B cell (primary cell): Measurements from ENCODE around the gene AEBP2. TPM values are rescaled to one million over a fixed set of nuclear protein-coding genes. Genes with fewer than 3 reads are reported as not detected.
"Not testable (repeated sequence)": the region's sequence is repeated elsewhere in the genome, so short reads cannot be mapped to it uniquely, and the experiment has no call there.

Experiments used
- ATAC-seq: fragments of 200-7000 bp; cut with Tn5 transposase; one replicate; pipeline ENCODE4 v1.10.0; 2021; ENCODE audit warnings: low read depth, mild to moderate bottlenecking, moderate number of reproducible peaks, moderate library complexity
- CTCF ChIA-PET: fragments of 350-600 bp; sonication (Branson Sonifier 250); formaldehyde crosslinking; loops from one replicate; lab custom pipeline; 2021; ENCODE audit warnings: antibody characterized with exemption, inconsistent platforms; lab: Charles Lee
- POLR2A ChIA-PET: fragments of 350-600 bp; sonication (Branson Sonifier 250); formaldehyde crosslinking; loops from one replicate; lab custom pipeline; 2021; ENCODE audit warnings: antibody characterized with exemption; lab: Charles Lee
- DNase-seq: peaks from one replicate; pipeline ENCODE4 v3.0.0; 2013
- H2AFZ ChIP-seq: 2 replicates; pipeline ENCODE4 v1.6.1; 2012; ENCODE audit warnings: mild to moderate bottlenecking, low read depth, low read length; ENCODE audit not compliant: insufficient read depth, poor library complexity, severe bottlenecking
- H3K27ac ChIP-seq, 2 donors: 1 replicate in 1 of 2; 2 replicates in 1 of 2; pipeline ENCODE4 v1.5.1; 2012 to 2013; ENCODE audit warnings: low read length in 2 of 2, mild to moderate bottlenecking in 2 of 2, moderate library complexity in 1 of 2
- H3K27me3 ChIP-seq, 4 experiments: fragments of 200-600 bp in 1 of 4; sonication (generic) in 1 of 4; replicated peaks in 1 of 4; 1 replicate in 2 of 4; 2 replicates in 2 of 4; pipeline versions ENCODE4 v1.6.1 to v1.7.0; 2013 to 2016; ENCODE audit warnings: low read length in 3 of 4, mild to moderate bottlenecking in 2 of 4, mixed read lengths in 1 of 4, moderate library complexity in 1 of 4; ENCODE audit not compliant: insufficient read depth in 4 of 4, control insufficient read depth in 3 of 4; ENCODE audit errors: control extremely low read depth in 1 of 4
- H3K36me3 ChIP-seq, 2 experiments: replicated peaks in 1 of 2; 1 replicate in 1 of 2; 2 replicates in 1 of 2; pipeline versions ENCODE4 v1.6.1 to v1.7.1; 2013; ENCODE audit warnings: low read length in 1 of 2; ENCODE audit not compliant: insufficient read depth in 2 of 2, control insufficient read depth in 1 of 2; ENCODE audit errors: control extremely low read depth in 1 of 2, extremely low read depth in 1 of 2
- H3K4me1 ChIP-seq, 2 donors: fragments of 200-600 bp in 1 of 2; sonication (generic) in 1 of 2; 1 replicate in 1 of 2; 2 replicates in 1 of 2; pipeline versions ENCODE4 v1.5.1 to v1.6.1; 2013 to 2017; ENCODE audit warnings: low read length in 2 of 2; ENCODE audit not compliant: control insufficient read depth in 2 of 2, insufficient read depth in 2 of 2
- H3K4me2 ChIP-seq: replicated peaks from 2 replicates; pipeline ENCODE3; 2012; ENCODE audit warnings: mild to moderate bottlenecking, low read depth, low read length; ENCODE audit not compliant: poor library complexity, severe bottlenecking
- H3K4me3 ChIP-seq, 5 experiments: fragments of 200-600 bp in 1 of 5; sonication (generic) in 1 of 5; 1 replicate in 3 of 5; 2 replicates in 2 of 5; pipeline versions ENCODE4 v1.5.1 to v1.7.0; 2011 to 2016; ENCODE audit warnings: low read length in 4 of 5, mild to moderate bottlenecking in 4 of 5, low read depth in 2 of 5, control low read depth in 1 of 5, moderate library complexity in 1 of 5; ENCODE audit not compliant: insufficient read depth in 1 of 5; ENCODE audit errors: control extremely low read depth in 1 of 5, extremely low read depth in 1 of 5
- H3K79me2 ChIP-seq: fragments of 200-600 bp; sonication (generic); one replicate; pipeline ENCODE4 v1.6.0; 2016; ENCODE audit warnings: low read length; ENCODE audit not compliant: control insufficient read depth, insufficient read depth
- H3K9ac ChIP-seq: fragments of 200-600 bp; sonication (generic); 2 replicates; pipeline ENCODE4 v1.6.1; 2017; ENCODE audit warnings: mild to moderate bottlenecking, low read length, moderate library complexity
- H3K9me3 ChIP-seq, 3 donors: one replicate each; pipeline versions ENCODE4 v1.6.1 to v1.7.1; 2013; ENCODE audit warnings: low read length in 2 of 3; ENCODE audit not compliant: control insufficient read depth in 2 of 3, insufficient read depth in 1 of 3; ENCODE audit errors: control extremely low read depth in 1 of 3
- H4K20me1 ChIP-seq: 2 replicates; pipeline ENCODE4 v1.6.0; 2012; ENCODE audit warnings: mild to moderate bottlenecking, low read length; ENCODE audit not compliant: insufficient read depth, control insufficient read depth, poor library complexity, severe bottlenecking
- H3K27ac Mint-ChIP-seq: one replicate; pipeline ENCODE4 v1.8.0; 2021; ENCODE audit warnings: mixed read lengths
- H3K27me3 Mint-ChIP-seq: one replicate; pipeline ENCODE4 v1.8.0; 2021; ENCODE audit warnings: mixed read lengths
- H3K4me1 Mint-ChIP-seq: one replicate; pipeline ENCODE4 v1.8.0; 2021; ENCODE audit warnings: mixed read lengths
- H3K4me3 Mint-ChIP-seq: one replicate; pipeline ENCODE4 v1.8.0; 2021; ENCODE audit warnings: mixed read lengths
- H3K9me3 Mint-ChIP-seq: one replicate; pipeline ENCODE4 v1.8.0; 2022; ENCODE audit warnings: mixed read lengths; ENCODE audit not compliant: insufficient read depth
- CTCF ChIP-seq: fragments of 200-600 bp; IDR thresholded peaks from one replicate; pipeline ENCODE4 v1.8.0; 2022; ENCODE audit warnings: antibody characterized with exemption, mild to moderate bottlenecking
- EZH2 ChIP-seq: IDR thresholded peaks from 2 replicates; pipeline ENCODE4 v1.6.1; 2012; ENCODE audit warnings: borderline replicate concordance, low read depth, mild to moderate bottlenecking, moderate library complexity, low read length; ENCODE audit not compliant: insufficient read depth, poor library complexity, severe bottlenecking
- WGBS: methylation state at CpG from one replicate; pipeline ENCODE4 v1.1.5; 2013; ENCODE audit warnings: missing lambda C conversion rate; ENCODE audit not compliant: insufficient coverage; 5-methylcytosine and 5-hydroxymethylcytosine counted together
- intact Hi-C: fragments of 100-400 bp; cut with micrococcal nuclease; formaldehyde crosslinking; loops from one replicate; pipeline ENCODE4 v1.10.0; 2022
- polyA plus RNA-seq: library from polyadenylated mRNA; depleted of rRNA; stranded (reverse); fragments of >200 nt; gene quantifications from 2 replicates; pipeline ENCODE4 v1.2.3, GENCODE V29; 2012
- total RNA-seq, 2 donors: library from RNA; stranded (reverse); fragments of 120-200 nt in 1 of 2; gene quantifications; 1 replicate in 1 of 2; 2 replicates in 1 of 2; pipeline versions ENCODE4 v1.2.3 to v1.2.4, GENCODE V29; 2013 to 2022

Gene AEBP2
- total and polyA plus RNA-seq, 2 donors (not counting 1 experiment from before 2014, with no cell fraction given) = 12.1 to 67.8 TPM

GRCh38 chr12:19398376-19399363 lies 40.6 kb upstream of the AEBP2 start:
- H2AFZ ChIP-seq = no peak overlapping the region
- intact Hi-C loops = no loop called here
- H3K9me3 ChIP-seq = peaks cover 0 to 6% (median 0%) of the 10 kb centered on the region in 3 donors
- H3K4me2 ChIP-seq = no peak overlapping the region
- Mint-ChIP-seq H3K4me3 (no peak overlapping the region), H3K4me1 (no peaks in the 10 kb centered on the region), H3K9me3 (no peaks in the 10 kb centered on the region), H3K27me3 (no peaks in the 10 kb centered on the region), H3K27ac (no peak overlapping the region)
- H3K27me3 ChIP-seq = no peaks in the 10 kb centered on the region
- H3K36me3 ChIP-seq = no peaks in the 10 kb centered on the region
- no peak for TF ChIP-seq CTCF
- TF ChIP-seq EZH2 = no peak
- ATAC-seq = no peak
- no CpG with 5 or more reads among the region's 6 CpGs for WGBS
- H3K27ac ChIP-seq = no peak overlapping the region
- no peak overlapping the region for H3K4me3 ChIP-seq
- POLR2A ChIA-PET = no interaction called here
- CTCF ChIA-PET = no interaction called here
- no peak overlapping the region for H3K9ac ChIP-seq
- DNase-seq = no peak
- H3K4me1 ChIP-seq = no peaks in the 10 kb centered on the region
- H3K79me2 ChIP-seq = no peaks in the 10 kb centered on the region
- no peaks in the 10 kb centered on the region for H4K20me1 ChIP-seq

- H3K36me3 ChIP-seq, H3K27ac Mint-ChIP-seq, H3K4me1 ChIP-seq, H3K4me1 Mint-ChIP-seq, H2AFZ ChIP-seq, H3K27ac ChIP-seq, POLR2A ChIA-PET, H3K4me3 Mint-ChIP-seq, H3K27me3 ChIP-seq, H3K9ac ChIP-seq, CTCF ChIA-PET, H3K4me2 ChIP-seq, H3K27me3 Mint-ChIP-seq, H3K79me2 ChIP-seq, H3K9me3 Mint-ChIP-seq, H3K4me3 ChIP-seq, intact Hi-C loops, ATAC-seq, H4K20me1 ChIP-seq, DNase-seq: not testable (repeated sequence)
- H3K9me3 ChIP-seq = peaks cover 0 to 14% (median 0%) of the 10 kb centered on the region in 3 donors
- 91% methylated on average over 6 of the region's 9 CpGs for WGBS
Observed at GRCh38 chr12:19400649-19401285, 38.5 kb upstream of the AEBP2 start.
